Stimulated activated CD4-positive, alpha-beta T cell treated with anti-CD3 and anti-CD28 coated beads, TNF-alpha, amount 100 ng/mL, for 4 hours (primary cell): ENCODE results near the gene CD7.

ENCODE experiments used
- DNase-seq, 3 experiments: peaks; one replicate each; pipeline ENCODE4 v3.0.0-alpha.2; 2020; ENCODE audit warnings: low read depth in 3 of 3

CD7 gene

GRCh38 chr17:82346342-82347300 lies 29.2 kb upstream of the CD7 start:
- DNase-seq = no peak

GRCh38 chr17:82345151-82345976 lies 28.0 kb upstream of the CD7 start:
- no peak for DNase-seq

- DNase-seq = no peak
These were observed 26.9 kb upstream of the CD7 start for GRCh38 chr17:82344175-82344907.

DNA sequence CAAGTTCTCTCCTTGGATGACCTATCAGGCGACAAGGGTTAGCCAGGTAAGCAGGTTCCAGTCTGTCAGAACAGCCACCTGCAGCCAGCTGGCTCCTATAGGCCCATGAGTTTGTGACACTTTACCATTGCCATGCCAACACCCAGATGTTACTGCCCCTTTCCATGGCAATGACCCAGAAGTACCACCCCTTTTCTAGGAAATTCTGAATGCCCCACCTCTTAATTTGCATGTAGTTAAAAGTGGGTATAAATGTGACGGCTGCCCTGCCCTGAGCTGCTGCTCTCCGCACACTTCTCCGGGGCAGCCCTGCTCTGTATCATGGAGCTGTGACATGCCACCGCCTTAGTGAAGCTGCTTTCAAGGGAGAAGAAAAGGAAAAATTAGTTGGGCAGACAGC lies 26.2 kb upstream of the CD7 start:
- DNase-seq = no peak

DNA sequence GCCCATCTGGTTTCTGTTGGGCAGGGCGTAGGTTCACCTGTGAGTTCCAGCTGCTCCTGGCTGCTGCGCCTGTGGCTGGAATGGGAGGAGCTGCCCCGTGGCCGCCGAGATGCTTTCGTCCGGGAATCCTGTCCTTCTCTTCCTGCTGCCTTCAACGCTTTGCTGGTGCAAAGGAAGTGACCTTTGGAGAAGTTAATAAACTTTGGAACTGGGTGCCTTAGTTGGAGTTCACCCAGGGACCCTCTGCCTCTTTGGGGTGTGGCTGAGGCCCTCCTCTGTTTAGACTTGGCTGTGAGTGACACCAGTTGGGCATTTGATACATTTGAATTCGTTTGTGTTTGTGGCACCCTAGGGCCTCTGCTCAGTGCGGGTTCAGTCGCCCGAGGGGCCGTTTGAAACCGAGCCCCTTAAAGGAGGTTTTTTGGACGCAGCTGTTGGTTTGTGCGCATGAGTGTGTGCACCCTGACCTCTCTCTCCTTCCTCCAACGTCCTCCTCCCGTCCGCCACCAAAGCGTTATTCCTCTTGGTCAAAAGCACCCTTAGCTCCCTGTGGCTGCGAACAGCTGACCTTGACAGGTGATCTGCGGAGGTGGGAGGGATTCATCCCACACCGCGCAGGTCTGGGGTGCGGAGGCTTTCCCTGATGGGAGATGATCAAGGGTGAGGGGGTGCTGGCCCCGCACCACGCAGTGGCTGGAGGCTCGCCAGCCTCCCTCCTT lies 25.1 kb upstream of the CD7 start:
- no peak for DNase-seq

- no peak for DNase-seq
These were observed 22.5 kb upstream of the CD7 start for GRCh38 chr17:82339634-82340580.

GRCh38 chr17:82338858-82339633 lies 21.6 kb upstream of the CD7 start:
- no peak for DNase-seq

DNA sequence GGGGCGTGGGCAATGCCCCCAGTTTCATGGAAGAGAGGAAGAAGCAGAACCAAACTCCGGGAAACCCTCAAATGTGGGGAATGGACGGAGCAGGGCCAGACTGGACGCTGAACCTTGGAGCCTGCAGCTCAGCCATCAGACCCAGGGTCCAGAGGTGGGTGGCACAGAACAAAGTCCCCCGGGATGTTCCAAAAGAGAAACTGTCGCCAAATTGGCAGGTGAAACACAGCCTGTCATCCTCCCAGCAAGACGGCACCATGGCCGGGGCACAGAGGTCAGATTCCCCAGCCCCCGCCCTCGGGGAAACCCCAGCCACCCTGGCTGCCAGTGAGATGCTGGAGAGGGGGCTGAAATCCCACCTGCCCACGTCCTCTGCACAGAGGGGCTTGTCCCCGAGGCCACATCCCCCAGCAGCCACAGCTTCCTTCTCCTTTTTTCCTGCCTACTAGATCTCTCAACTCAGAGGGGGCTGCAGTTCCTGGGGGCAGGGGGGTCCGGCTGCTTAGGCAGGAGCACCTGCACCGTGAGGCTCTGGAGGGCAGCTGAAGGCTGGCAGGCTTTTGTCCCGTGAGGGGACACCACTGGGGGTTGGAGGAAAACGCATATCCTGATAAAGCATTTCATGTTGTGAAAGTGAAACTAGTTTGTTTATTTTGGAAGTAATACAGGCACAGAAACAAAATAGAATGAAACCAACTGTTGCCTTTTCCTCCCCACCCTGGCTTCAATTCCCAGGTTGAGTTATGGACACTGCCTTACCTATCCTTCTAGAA lies 17.4 kb upstream of the CD7 start:
- DNase-seq = no peak

DNA sequence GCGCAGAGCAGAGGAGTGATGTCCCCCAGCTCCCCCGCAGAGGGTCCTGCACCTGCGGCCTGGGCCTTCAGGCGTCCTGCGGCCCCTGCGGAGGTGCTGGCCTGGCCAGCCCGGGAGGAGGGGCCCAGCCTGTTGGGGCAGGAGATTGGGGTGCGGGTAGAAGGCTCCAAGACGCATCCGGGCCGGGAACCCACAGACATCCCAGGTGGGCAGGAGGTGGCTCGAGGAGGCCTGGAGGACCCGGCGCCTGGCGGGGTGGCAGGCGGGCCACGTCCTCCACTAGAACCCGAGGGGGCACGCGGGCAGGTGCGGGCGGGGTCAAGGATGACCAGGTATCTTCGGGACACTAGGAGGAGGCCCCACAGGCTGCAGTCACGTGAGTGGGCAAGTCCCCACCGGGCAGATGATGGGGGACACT lies 16.8 kb upstream of the CD7 start:
- DNase-seq = no peak

GRCh38 chr17:82333279-82334171 lies 16.1 kb upstream of the CD7 start, which contains the start of gene SECTM1:
Gene SECTM1 (minus strand): TSS chr17:82333766. CDS start chr17:82327240, 6,526 bp downstream.
- DNase-seq = no peak

DNA sequence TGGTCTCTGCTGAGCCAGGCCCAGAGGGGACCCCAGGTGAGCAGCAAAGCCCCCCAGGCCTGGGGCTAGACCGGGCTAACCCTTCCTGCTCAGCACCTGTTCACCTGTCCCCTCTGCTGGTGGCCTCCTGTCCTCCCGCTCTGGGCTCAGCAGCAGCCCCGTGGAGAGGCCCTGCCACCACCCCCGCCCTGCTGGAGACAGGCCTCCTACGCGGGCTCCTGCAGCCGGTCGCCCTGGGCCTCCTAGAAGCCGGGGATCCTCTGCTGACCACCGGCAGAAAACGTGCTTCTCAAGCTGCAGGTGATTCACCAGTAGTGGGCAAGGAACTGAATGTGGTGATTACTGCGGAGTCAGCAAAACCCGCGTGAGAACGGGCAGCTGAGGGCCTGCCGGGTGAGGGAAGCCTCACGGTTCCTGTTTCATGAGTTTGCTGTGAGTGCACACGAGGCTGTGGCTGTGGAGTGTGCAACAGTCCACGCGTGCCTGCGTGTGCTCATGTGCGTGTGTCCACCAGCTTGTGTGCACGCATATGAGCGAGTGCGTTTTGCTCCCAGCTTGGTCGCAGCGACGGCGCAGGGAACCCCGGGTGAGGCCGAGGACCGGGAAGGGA lies 15.4 kb upstream of the CD7 start:
- no peak for DNase-seq

DNA sequence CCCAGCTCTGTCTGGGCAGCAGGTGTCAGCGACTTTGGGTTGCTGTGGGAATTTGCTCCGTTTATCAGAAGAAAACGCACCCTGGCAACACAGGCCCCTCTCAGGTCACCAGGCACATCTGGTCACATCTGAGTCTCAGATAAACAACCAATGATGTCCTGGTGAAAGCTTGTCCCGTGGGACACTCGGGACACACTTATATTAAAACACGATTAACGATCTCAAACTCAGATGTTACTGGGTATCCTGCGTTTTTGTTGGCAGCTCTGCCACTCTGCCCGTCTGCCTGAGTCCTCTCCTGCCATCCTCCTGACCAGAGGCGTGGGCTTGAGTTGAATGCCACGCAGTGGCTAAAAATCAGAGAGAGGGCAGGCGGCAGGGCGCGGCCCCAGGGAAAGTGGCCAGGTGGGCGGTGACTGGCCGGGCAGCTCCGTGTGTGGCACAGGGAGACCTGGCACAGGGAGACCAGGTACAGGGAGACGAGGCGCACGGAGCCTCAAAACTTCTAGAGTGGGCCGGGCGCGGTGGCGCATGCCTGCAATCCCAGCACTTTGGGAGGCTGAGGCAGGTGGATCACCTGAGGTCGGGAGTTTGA lies 14.0 kb upstream of the CD7 start:
- DNase-seq = no peak

GRCh38 chr17:82330322-82331239 lies 13.2 kb upstream of the CD7 start:
- DNase-seq = no peak

DNA sequence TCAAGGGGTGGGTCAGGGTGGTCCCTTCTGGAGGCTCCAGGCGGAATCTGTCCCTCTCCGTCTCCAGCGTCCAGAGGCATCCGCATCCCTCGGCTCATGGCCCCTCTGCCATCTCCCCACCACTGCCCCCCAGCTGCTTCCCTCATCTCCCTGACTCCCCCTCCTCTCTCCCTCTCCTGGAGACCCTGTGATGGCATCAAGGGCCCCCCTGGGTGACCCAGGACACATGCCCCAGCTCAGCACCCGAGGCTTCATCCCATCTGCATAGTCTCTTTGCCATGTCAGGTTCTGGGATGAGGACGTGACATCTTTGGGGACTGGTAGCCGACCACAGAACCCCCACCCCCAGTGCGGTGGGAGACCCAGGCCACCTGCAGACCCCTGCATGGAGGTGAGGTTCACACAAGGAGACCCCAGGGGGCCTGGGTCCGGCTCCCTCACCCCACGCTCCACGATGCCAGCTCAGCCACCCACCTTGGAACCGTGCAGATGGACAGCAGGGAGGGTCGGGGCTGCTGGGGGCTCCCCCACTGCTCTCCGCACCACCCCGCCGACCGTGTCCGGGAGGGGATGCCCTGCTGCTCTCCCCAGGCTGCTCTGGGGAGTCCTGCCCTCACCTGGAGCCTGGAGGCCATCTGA lies 12.4 kb upstream of the CD7 start:
- DNase-seq = no peak

DNA sequence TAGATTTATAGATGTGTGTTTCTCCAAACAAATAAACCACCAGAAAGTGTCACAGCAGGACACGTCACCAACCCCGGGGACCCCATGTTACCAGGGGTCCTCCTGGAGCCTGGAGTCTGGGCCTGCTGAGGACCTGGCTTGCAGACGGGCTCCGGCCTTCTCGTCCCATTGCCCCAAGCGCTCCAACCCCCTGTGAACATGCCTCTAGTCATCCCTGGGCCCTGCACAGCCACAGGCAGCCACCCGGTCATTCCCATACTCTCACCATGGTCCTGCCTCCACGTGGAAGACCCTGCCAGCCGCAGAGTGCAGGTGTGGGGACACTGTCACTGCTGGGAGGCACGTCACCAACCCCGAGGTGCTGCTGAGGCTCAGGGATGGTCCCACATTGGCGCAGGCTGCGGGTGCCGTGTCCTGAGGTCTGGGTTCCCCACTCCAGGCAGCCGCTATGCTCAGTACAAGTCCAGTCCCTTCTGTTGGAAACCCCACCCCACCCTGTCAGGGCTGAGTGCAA lies 11.6 kb upstream of the CD7 start:
- no peak for DNase-seq
